Epidermal melanocyte (primary cell): Measurements from ENCODE around the gene GFRA4.

Experiments used
- DNase-seq: peaks from one replicate; pipeline ENCODE4 v3.0.0; 2011; ENCODE audit warnings: low spot score; ENCODE audit not compliant: insufficient read length

Gene GFRA4

GRCh38 chr20:3674447-3674846, 11.2 kb upstream of the GFRA4 start:
- DNase-seq: no peak

- no peak for DNase-seq
Measured at GRCh38 chr20:3673221-3674070, 10.2 kb upstream of the GFRA4 start.

GRCh38 chr20:3672547-3673171, 9.5 kb upstream of the GFRA4 start:
- no peak for DNase-seq

- no peak for DNase-seq
Measured at GRCh38 chr20:3671986-3672546, 8.9 kb upstream of the GFRA4 start.

- DNase-seq: no peak
Measured at GRCh38 chr20:3670945-3671344, 7.7 kb upstream of the GFRA4 start.

GRCh38 chr20:3670511-3670910, 7.3 kb upstream of the GFRA4 start:
- DNase-seq: no peak

GRCh38 chr20:3669710-3670367, 6.6 kb upstream of the GFRA4 start:
- DNase-seq: no peak

- DNase-seq: no peak
Measured at GRCh38 chr20:3667434-3668037, 4.3 kb upstream of the GFRA4 start.

- no peak for DNase-seq
Measured at GRCh38 chr20:3663858-3664257, 659 bp upstream of the GFRA4 start.

- DNase-seq: no peak
Measured at GRCh38 chr20:3661814-3662665, 1.2 kb downstream of the GFRA4 start.

GRCh38 chr20:3661060-3661813, 2.0 kb downstream of the GFRA4 start:
- DNase-seq: no peak

GRCh38 chr20:3660262-3661059, 2.7 kb downstream of the GFRA4 start:
- no peak for DNase-seq

- no peak for DNase-seq
Measured at GRCh38 chr20:3659492-3660261, 3.5 kb downstream of the GFRA4 start.

- no peak for DNase-seq
Measured at GRCh38 chr20:3658716-3659491, 4.3 kb downstream of the GFRA4 start.

GRCh38 chr20:3658019-3658715, 5.0 kb downstream of the GFRA4 start:
- no peak for DNase-seq

- no peak for DNase-seq
Measured at GRCh38 chr20:3655131-3655405, 8.1 kb downstream of the GFRA4 start.
